ENCODE data around the gene SYNM.

SYNM gene

DNA sequence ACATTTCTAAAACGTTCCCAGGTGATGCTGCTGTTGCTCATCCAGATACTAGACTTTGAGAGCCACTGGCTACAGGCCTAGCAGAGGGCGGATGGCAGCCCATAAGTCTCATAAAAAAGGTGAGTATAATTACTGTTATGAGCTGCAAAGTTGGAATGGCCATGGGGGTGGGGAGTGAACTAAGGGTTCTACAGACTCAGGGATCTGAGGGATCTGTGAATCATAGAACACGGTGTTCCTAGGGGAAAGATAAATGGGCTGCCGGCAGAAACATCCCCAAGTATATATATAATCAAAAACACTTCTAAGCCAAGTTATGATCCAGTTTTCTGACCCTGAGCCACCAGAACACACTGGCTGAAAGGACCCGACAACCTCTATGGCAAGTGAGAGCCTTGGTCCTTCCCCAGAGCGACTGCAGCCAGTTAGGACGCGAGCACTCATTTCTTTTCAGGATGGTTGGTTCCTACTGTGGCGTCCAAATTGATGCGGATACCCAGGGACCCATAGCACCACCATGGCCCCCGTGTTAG lies 7.9 kb upstream of the SYNM start:
- no peak for TF ChIP-seq ZFX (IDR thresholded peaks at IDR 0.05)
- no peak for TF ChIP-seq CTCF (conservative IDR thresholded peaks at IDR 0.05)
- no peak overlapping the region for H3K27ac ChIP-seq

- H3K27ac ChIP-seq, result no peak overlapping the region
- TF ChIP-seq CTCF (conservative IDR thresholded peaks at IDR 0.05) (no peak), ZFX (IDR thresholded peaks at IDR 0.05) (no peak)
Measured at GRCh38 chr15:99097441-99098410, 7.2 kb upstream of the SYNM start.

DNA sequence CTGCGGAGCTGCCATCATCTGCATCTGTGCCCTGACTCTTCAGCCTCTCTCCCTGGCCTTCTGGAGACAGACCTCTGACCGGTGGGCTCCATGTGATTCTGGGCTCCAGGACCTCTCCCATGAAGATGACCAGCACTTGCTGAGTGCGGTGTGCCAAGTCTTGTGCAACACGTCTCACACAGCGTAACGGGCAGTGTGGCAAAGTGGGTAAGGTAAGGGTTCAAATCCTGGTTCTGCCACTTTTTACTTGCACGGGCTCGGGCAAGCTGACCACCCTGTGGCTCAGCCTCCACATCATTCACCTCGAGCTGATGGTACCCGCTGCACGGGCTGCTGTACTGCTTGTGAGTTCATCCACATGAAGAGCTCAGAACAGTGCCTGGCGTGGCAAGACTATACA lies 6.5 kb upstream of the SYNM start:
- no peak for TF ChIP-seq ZFX (IDR thresholded peaks at IDR 0.05)
- no peak for TF ChIP-seq CTCF (conservative IDR thresholded peaks at IDR 0.05)

GRCh38 chr15:99098991-99099390 lies 5.9 kb upstream of the SYNM start:
- no peak overlapping the region for H3K27ac ChIP-seq
- TF ChIP-seq CTCF (conservative IDR thresholded peaks at IDR 0.05), result no peak
- no peak for TF ChIP-seq ZFX (IDR thresholded peaks at IDR 0.05)

More for the DNA sequence above, 6.5 kb upstream of the SYNM start:
- H3K27ac ChIP-seq, result no peak overlapping the region

DNA sequence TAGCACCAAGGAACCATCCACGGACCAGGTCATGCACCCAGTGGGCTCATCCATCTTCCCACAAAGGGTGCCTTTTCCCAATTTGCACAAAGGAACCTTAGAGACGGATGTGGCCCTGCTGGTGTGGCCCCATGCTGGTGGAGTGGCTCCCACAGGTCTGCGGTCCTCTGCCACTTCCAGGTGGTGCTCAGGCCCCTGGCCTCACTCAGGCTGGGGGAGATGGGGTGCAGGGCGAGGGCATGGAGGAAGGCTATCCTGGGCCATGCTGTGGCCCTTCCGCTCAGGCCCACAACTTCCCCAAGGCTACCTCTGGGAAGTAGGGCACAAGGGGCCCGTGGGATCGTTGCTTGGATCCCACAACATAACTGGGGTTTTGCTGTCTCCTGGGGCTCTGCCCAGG lies 5.2 kb upstream of the SYNM start:
- no peak overlapping the region for H3K27ac ChIP-seq
- no peak for TF ChIP-seq ZFX (IDR thresholded peaks at IDR 0.05)
- TF ChIP-seq CTCF (conservative IDR thresholded peaks at IDR 0.05), result no peak

- TF ChIP-seq ZFX (IDR thresholded peaks at IDR 0.05), result no peak
- TF ChIP-seq CTCF (conservative IDR thresholded peaks at IDR 0.05), result peak; percentile 96
- H3K27ac ChIP-seq, result no peak overlapping the region
Measured at GRCh38 chr15:99100245-99101173, 4.4 kb upstream of the SYNM start.
